AG04450 (cell line): ENCODE measurements around the gene FSTL4. TPM values are rescaled to one million over a fixed set of nuclear protein-coding genes. Genes with fewer than 3 reads are reported as not detected.
A peak's percentile ranks its signal among the peaks of the same experiment; 100 is the strongest.

Experiments
- CTCF ChIA-PET: fragments of 300-600, 350-600 bp; formaldehyde crosslinking; extraction: SDS; loops from one replicate; lab custom pipeline; 2022; ENCODE audit warnings: antibody characterized with exemption, inconsistent platforms; lab: Charles Lee
- POLR2A ChIA-PET: fragments of 350-600 bp; formaldehyde crosslinking; extraction: SDS; loops from one replicate; lab custom pipeline; 2021; ENCODE audit warnings: antibody characterized with exemption, inconsistent platforms; lab: Yijun Ruan, JAX
- DNase-seq: peaks from one replicate; pipeline ENCODE4 v3.0.0-alpha.2; 2011; ENCODE audit warnings: low read depth, low spot score
- H3K27ac ChIP-seq: one replicate; pipeline ENCODE4 v1.5.1; 2012; ENCODE audit warnings: low read depth, low read length, control low read depth
- H3K27me3 ChIP-seq: one replicate; pipeline ENCODE4 v1.6.0; 2012; ENCODE audit warnings: low read length; ENCODE audit not compliant: control insufficient read depth, insufficient read depth
- H3K4me3 ChIP-seq: 2 replicates; pipeline ENCODE4 v1.5.1; 2011; ENCODE audit warnings: mild to moderate bottlenecking, low read depth, low read length, control low read depth
- H3K9me3 ChIP-seq: 2 replicates; pipeline ENCODE4 v1.5.1; 2012; ENCODE audit warnings: low read length; ENCODE audit not compliant: control insufficient read depth, insufficient read depth
- CTCF ChIP-seq: IDR thresholded peaks from 2 replicates; pipeline ENCODE4 v1.5.1; 2011; ENCODE audit warnings: low read depth, low read length, control low read depth, inconsistent platforms
- polyA plus RNA-seq: library from polyadenylated mRNA; depleted of rRNA; stranded (reverse); fragments of >200 nt; gene quantifications from 2 replicates; pipeline ENCODE4 v1.2.3, GENCODE V29; 2011

The FSTL4 gene
- polyA plus RNA-seq, 1 experiment: 0.11 TPM

DNA sequence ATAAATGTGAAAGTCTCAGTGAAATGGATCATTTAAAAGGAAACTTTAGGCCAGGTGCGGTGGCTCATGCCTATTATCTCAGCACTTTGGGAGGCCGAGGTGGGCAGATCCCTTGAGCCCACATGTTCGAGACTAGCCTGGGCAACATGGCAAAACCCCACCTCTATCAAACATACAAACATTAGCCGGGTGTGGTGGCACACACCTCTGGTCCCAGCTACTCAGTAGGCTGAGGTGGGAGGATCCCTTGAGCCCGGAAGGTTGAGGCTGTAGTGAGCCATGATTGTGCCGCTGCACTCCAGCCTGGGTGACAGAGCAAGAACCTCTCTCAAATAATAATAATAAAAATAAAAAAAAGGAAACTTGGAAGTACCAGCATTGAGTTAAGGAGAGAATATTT is 384.4 kb downstream of the FSTL4 start:
- DNase-seq: no peak
- ChIA-PET POLR2A (no interaction called here), CTCF (interaction anchor here (1.0 to 1.3 kb wide), 2 partner anchors 13 to 59 kb away, joined by 3 to 5 read pairs; no protein-coding TSS in a partner anchor)
- Histone ChIP-seq H3K27me3 (peaks cover 2% of the 10 kb centered on the region), H3K27ac (no peak overlapping the region), H3K9me3 (no peaks in the 10 kb centered on the region; the same call in 1 of the 2 replicates), H3K4me3 (no peak overlapping the region)
- TF ChIP-seq CTCF: no peak

DNA sequence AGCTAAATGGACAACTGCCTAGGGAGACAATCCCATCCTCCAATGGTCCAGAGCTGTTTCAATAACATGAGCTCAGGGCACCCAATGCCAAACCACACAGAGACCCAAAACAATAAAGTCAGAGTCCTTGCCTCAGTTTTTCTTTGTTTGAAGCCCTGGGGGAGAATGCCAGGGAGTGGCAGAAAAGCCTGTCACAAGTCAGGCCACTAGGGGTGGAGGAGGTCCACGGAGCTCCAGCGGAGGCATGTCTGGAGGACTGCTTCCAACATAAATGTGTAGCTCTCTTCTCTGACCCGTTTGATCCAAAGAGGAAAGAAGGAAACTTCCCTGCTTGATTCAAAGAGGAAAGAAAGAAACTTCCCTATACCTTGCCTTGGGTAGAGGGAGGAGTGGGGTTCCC is 385.3 kb downstream of the FSTL4 start:
- POLR2A ChIA-PET: no interaction called here
- Histone ChIP-seq H3K4me3 (no peak overlapping the region), H3K9me3 (no peaks in the 10 kb centered on the region; the same call in 1 of the 2 replicates), H3K27ac (no peak overlapping the region), H3K27me3 (peaks cover under 1% of the 10 kb centered on the region)
- CTCF ChIA-PET: interaction anchor here (1.0 to 1.3 kb wide), 2 partner anchors 14 to 60 kb away, joined by 3 to 5 read pairs; no protein-coding TSS in a partner anchor
- DNase-seq: no peak
- TF ChIP-seq CTCF: no peak

- POLR2A ChIA-PET: interaction anchor here (2.0 kb wide), 1 partner anchor 21 kb away, joined by 9 read pairs; no protein-coding TSS in a partner anchor
- no peak for TF ChIP-seq CTCF
- CTCF ChIA-PET: interaction anchor here (1.4 kb wide), 1 partner anchor 22 kb away, joined by 3 read pairs; no protein-coding TSS in a partner anchor
- H3K27ac ChIP-seq: peak overlapping the region; percentile 57
- H3K9me3 ChIP-seq: no peaks in the 10 kb centered on the region; the same call in 1 of the 2 replicates
- peaks cover 4% of the 10 kb centered on the region for H3K27me3 ChIP-seq
- DNase-seq: no peak
- H3K4me3 ChIP-seq: no peak overlapping the region
These were observed 386.2 kb downstream of the FSTL4 start for GRCh38 chr5:133226186-133226585.

DNA sequence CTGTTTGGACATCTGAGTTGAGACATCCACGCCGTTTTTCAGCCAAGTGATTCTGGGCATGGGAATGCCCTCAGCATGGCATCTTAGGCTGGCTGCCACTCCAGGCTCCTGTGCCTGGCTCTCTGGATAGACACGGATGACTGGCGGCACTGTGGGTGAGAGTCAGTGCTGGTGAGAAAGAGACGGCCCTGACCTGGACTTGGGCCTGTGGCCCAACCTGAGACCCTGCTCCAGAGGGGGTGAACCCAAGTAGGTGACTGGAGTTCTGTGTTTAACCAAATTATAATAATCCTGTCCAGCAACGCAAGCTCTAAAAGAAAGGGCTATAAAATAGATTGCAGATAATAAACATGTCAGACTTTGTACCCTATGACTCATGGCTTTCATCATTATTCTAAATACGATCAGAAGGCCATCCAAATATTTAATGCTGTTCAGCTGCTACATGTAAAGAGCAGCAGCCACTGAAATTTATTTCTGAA is 386.6 kb downstream of the FSTL4 start:
- H3K27me3 ChIP-seq: peaks cover 4% of the 10 kb centered on the region
- no peaks in the 10 kb centered on the region; the same call in 1 of the 2 replicates for H3K9me3 ChIP-seq
- DNase-seq: no peak
- no peak overlapping the region for H3K4me3 ChIP-seq
- ChIA-PET POLR2A (interaction anchor here (0.8 to 2.0 kb wide), 2 partner anchors 20 to 22 kb away, joined by 3 to 9 read pairs; no protein-coding TSS in a partner anchor), CTCF (interaction anchor here (0.6 to 1.4 kb wide), 3 partner anchors 23 to 114 kb away, joined by 3 to 5 read pairs (median 4); no protein-coding TSS in a partner anchor)
- TF ChIP-seq CTCF: no peak
- H3K27ac ChIP-seq: no peak overlapping the region

- peaks cover 6% of the 10 kb centered on the region for H3K27me3 ChIP-seq
- CTCF ChIA-PET: interaction anchor here (1.2 kb wide), 1 partner anchor 25 kb away, joined by 3 read pairs; no protein-coding TSS in a partner anchor
- DNase-seq: no peak
- H3K27ac ChIP-seq: no peak overlapping the region
- H3K4me3 ChIP-seq: no peak overlapping the region
- no peaks in the 10 kb centered on the region; the same call in 1 of the 2 replicates for H3K9me3 ChIP-seq
- POLR2A ChIA-PET: no interaction called here
- no peak for TF ChIP-seq CTCF
These were observed 389.4 kb downstream of the FSTL4 start for GRCh38 chr5:133222979-133223378.
